Neural cell (in vitro differentiated cells): ENCODE results near the gene OLIG2. TPM values are rescaled to one million over a fixed set of nuclear protein-coding genes. Genes with fewer than 3 reads are reported as not detected.

Experiments
- H2AFZ ChIP-seq: fragments of 200-600, 300-800 bp; sonication (generic), shearing (Covaris generic); 2 replicates; pipeline ENCODE4 v1.6.0; 2014; ENCODE audit warnings: low read depth, mild to moderate bottlenecking, antibody characterized with exemption, low read length, moderate library complexity
- H3F3A ChIP-seq: fragments of 200-600 bp; shearing (Covaris generic); 2 replicates; pipeline ENCODE4 v1.6.1; 2016; ENCODE audit warnings: mild to moderate bottlenecking, moderate library complexity, mixed read lengths, antibody characterized with exemption, low read length; ENCODE audit not compliant: insufficient read depth, poor library complexity, severe bottlenecking
- H3K27ac ChIP-seq: fragments of 200-600, 300-800 bp; sonication (generic), shearing (Covaris generic); 2 replicates; pipeline ENCODE4 v1.5.1; 2014; ENCODE audit warnings: mild to moderate bottlenecking, low read length, moderate library complexity
- H3K27me3 ChIP-seq: fragments of 300-800, 200-600 bp; sonication (generic), shearing (Covaris generic); 2 replicates; pipeline ENCODE4 v1.6.0; 2014; ENCODE audit warnings: mild to moderate bottlenecking, low read depth, low read length, moderate library complexity; ENCODE audit not compliant: insufficient read depth
- H3K36me3 ChIP-seq: fragments of 300-800, 200-600 bp; sonication (generic), shearing (Covaris generic); 2 replicates; pipeline ENCODE4 v1.5.1; 2014; ENCODE audit warnings: mild to moderate bottlenecking, antibody characterized with exemption, low read length, moderate library complexity; ENCODE audit not compliant: insufficient read depth
- H3K4me2 ChIP-seq: fragments of 300-800, 200-600 bp; sonication (generic), shearing (Covaris generic); 2 replicates; pipeline ENCODE4 v1.6.0; 2014; ENCODE audit warnings: mild to moderate bottlenecking, low read length
- H3K4me3 ChIP-seq: fragments of 300-800, 200-600 bp; sonication (generic), shearing (Covaris generic); 2 replicates; pipeline ENCODE4 v1.5.1; 2014; ENCODE audit warnings: mild to moderate bottlenecking, low read length, moderate library complexity
- H3K79me2 ChIP-seq: fragments of 200-600 bp; shearing (Covaris generic); replicated peaks from 2 replicates; pipeline ENCODE4 v1.6.0; 2014; ENCODE audit warnings: mild to moderate bottlenecking, low read length, moderate library complexity; ENCODE audit not compliant: insufficient read depth
- H3K9ac ChIP-seq: fragments of 300-800, 200-600 bp; sonication (generic), shearing (Covaris generic); 2 replicates; pipeline ENCODE4 v1.6.1; 2016; ENCODE audit warnings: mild to moderate bottlenecking, low read length, mixed read lengths
- H3K9me2 ChIP-seq: fragments of 200-600 bp; shearing (Covaris generic); 2 replicates; pipeline ENCODE4 v1.6.1; 2016; ENCODE audit warnings: mild to moderate bottlenecking, low read length, mixed read lengths; ENCODE audit not compliant: insufficient read depth
- H3K9me3 ChIP-seq: fragments of 200-600, 300-800 bp; sonication (generic), shearing (Covaris generic); 2 replicates; pipeline ENCODE4 v1.6.1; 2016; ENCODE audit warnings: mild to moderate bottlenecking, mixed run types, low read length, moderate library complexity, mixed read lengths
- H4K20me1 ChIP-seq: fragments of 200-600 bp; shearing (Covaris generic); 2 replicates; pipeline ENCODE4 v1.6.1; 2016; ENCODE audit warnings: mild to moderate bottlenecking, mixed run types; ENCODE audit not compliant: insufficient read depth
- CTCF ChIP-seq: fragments of 450-650 bp; IDR thresholded peaks from 2 replicates; pipeline ENCODE4 v1.5.1; 2014; ENCODE audit warnings: antibody characterized with exemption, mild to moderate bottlenecking, moderate library complexity; ENCODE audit not compliant: poor library complexity, severe bottlenecking
- EP300 ChIP-seq: fragments of 450-650 bp; conservative IDR thresholded peaks from 2 replicates; pipeline ENCODE4 v1.6.1; 2014; ENCODE audit warnings: antibody characterized with exemption, mild to moderate bottlenecking, moderate library complexity; ENCODE audit not compliant: poor library complexity, severe bottlenecking
- EZH2 ChIP-seq: fragments of 200-600, 300-800 bp; shearing (Covaris generic), sonication (generic); IDR thresholded peaks from 2 replicates; pipeline ENCODE4 v1.6.1; 2014; ENCODE audit warnings: antibody characterized with exemption, low read length, borderline replicate concordance, mild to moderate bottlenecking; ENCODE audit not compliant: insufficient read depth, poor library complexity, severe bottlenecking
- MXI1 ChIP-seq: fragments of 450-650 bp; conservative IDR thresholded peaks from 2 replicates; pipeline ENCODE4 v1.6.1; 2014; ENCODE audit warnings: antibody characterized with exemption, mild to moderate bottlenecking; ENCODE audit not compliant: poor library complexity, severe bottlenecking
- POLR2AphosphoS5 ChIP-seq: IDR thresholded peaks from 2 replicates; pipeline ENCODE4 v1.6.1; 2012
- RAD21 ChIP-seq: fragments of 450-650 bp; conservative IDR thresholded peaks from 2 replicates; pipeline ENCODE4 v1.6.1; 2014; ENCODE audit warnings: antibody characterized with exemption, mild to moderate bottlenecking, moderate library complexity
- REST ChIP-seq: IDR thresholded peaks from 2 replicates; pipeline ENCODE4 v1.6.1; 2012; ENCODE audit warnings: borderline replicate concordance
- SMC3 ChIP-seq: fragments of 450-650 bp; conservative IDR thresholded peaks from 2 replicates; pipeline ENCODE4 v1.6.1; 2014; ENCODE audit warnings: antibody characterized with exemption, mild to moderate bottlenecking, moderate library complexity; ENCODE audit not compliant: poor library complexity
- TAF1 ChIP-seq: IDR thresholded peaks from 2 replicates; pipeline ENCODE4 v1.6.1; 2012; ENCODE audit warnings: low read depth
- polyA minus RNA-seq: library from RNA; depleted of rRNA, polyadenylated mRNA; stranded (reverse); fragments of >200 nt; gene quantifications from 2 replicates; pipeline ENCODE4 v1.2.3, GENCODE V29; 2014
- polyA plus RNA-seq: library from polyadenylated mRNA; depleted of rRNA; stranded (reverse); fragments of >200 nt; gene quantifications from 2 replicates; pipeline ENCODE4 v1.2.3, GENCODE V29; 2014

OLIG2 gene
- polyA plus RNA-seq (0.84 and 0.90 TPM in 2 replicates), polyA minus RNA-seq (0.73 and 0.81 TPM in 2 replicates)

DNA sequence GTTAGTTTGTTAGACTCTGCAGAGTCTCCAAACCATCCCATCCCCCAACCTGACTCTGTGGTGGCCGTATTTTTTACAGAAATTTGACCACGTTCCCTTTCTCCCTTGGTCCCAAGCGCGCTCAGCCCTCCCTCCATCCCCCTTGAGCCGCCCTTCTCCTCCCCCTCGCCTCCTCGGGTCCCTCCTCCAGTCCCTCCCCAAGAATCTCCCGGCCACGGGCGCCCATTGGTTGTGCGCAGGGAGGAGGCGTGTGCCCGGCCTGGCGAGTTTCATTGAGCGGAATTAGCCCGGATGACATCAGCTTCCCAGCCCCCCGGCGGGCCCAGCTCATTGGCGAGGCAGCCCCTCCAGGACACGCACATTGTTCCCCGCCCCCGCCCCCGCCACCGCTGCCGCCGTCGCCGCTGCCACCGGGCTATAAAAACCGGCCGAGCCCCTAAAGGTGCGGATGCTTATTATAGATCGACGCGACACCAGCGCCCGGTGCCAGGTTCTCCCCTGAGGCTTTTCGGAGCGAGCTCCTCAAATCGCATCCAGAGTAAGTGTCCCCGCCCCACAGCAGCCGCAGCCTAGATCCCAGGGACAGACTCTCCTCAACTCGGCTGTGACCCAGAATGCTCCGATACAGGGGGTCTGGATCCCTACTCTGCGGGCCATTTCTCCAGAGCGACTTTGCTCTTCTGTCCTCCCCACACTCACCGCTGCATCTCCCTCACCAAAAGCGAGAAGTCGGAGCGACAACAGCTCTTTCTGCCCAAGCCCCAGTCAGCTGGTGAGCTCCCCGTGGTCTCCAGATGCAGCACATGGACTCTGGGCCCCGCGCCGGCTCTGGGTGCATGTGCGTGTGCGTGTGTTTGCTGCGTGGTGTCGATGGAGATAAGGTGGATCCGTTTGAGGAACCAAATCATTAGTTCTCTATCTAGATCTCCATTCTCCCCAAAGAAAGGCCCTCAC, at the start of gene OLIG2:
OLIG2 (plus strand) TSS at position 447 of the 954 bp plus-strand sequence. CDS start 928 bp downstream, outside the sequence.
- peaks cover 99% of the 10 kb centered on the region for H3K27me3 ChIP-seq
- no peak within 1 kb of the TSS for H3K27ac ChIP-seq
- no peaks in the 10 kb centered on the region for H3K36me3 ChIP-seq
- H3F3A ChIP-seq = no peaks in the 10 kb centered on the region
- H2AFZ ChIP-seq = no peak within 1 kb of the TSS
- H3K9ac ChIP-seq = peak within 1 kb of the TSS; percentile 25
- H3K9me2 ChIP-seq = no peaks in the 10 kb centered on the region
- no peaks in the 10 kb centered on the region for H4K20me1 ChIP-seq
- peak within 1 kb of the TSS; percentile 62 for H3K4me3 ChIP-seq
- no peaks in the 10 kb centered on the region for H3K9me3 ChIP-seq
- TF ChIP-seq MXI1 (no peak), EZH2 (peak; percentile 42)
- peak within 1 kb of the TSS; percentile 21 for H3K4me2 ChIP-seq
- no peaks in the 10 kb centered on the region for H3K79me2 ChIP-seq

DNA sequence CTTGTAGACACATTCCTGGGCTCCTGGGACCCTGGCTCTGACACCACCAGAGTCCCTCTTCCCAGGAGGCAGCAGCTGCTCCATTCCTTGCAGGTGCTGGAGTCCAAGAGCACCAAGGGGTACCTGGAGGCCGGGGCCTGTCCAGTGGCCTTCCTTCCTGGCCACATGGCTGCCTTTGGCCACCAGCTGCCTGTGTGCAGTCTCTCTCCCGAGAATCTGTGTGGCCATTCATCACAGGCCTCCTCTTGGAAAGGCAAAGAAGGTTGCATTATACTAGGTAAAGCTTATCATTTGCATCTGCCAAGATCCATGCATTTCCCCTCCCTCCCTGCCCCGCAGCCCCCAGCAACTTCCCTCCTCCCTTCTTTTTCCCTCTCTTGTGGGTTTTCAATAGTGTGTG, 48.9 kb upstream of the OLIG2 start:
- H3K27ac ChIP-seq = no peak overlapping the region
- H3K9me3 ChIP-seq = no peaks in the 10 kb centered on the region
- no peak overlapping the region for H3K4me3 ChIP-seq
- no peaks in the 10 kb centered on the region for H3K36me3 ChIP-seq
- no peaks in the 10 kb centered on the region for H3K9me2 ChIP-seq
- no peak overlapping the region for H3K9ac ChIP-seq
- H3K4me2 ChIP-seq = no peak overlapping the region
- no peaks in the 10 kb centered on the region for H3F3A ChIP-seq
- no peak overlapping the region for H2AFZ ChIP-seq
- no peak for TF ChIP-seq EP300
- no peak for TF ChIP-seq CTCF
- no peak for TF ChIP-seq MXI1
- no peak for TF ChIP-seq RAD21
- TF ChIP-seq REST = no peak
- TF ChIP-seq POLR2AphosphoS5 = no peak
- no peak for TF ChIP-seq SMC3
- TF ChIP-seq TAF1 = no peak
- TF ChIP-seq EZH2 = no peak
- no peaks in the 10 kb centered on the region for H3K79me2 ChIP-seq
- H4K20me1 ChIP-seq = no peaks in the 10 kb centered on the region
- H3K27me3 ChIP-seq = peaks cover 4% of the 10 kb centered on the region
